ENCODE results near the gene SPINK14.

Gene SPINK14

GRCh38 chr5:148166550-148167283 is 1.6 kb upstream of the SPINK14 start:
- H3K27ac ChIP-seq, result no peak overlapping the region
- no peak for TF ChIP-seq ZFX (IDR thresholded peaks at IDR 0.05)
- TF ChIP-seq CTCF (conservative IDR thresholded peaks at IDR 0.05), result no peak; the same call in 1 of the 2 replicates

- H3K27ac ChIP-seq, result no peak overlapping the region
- TF ChIP-seq CTCF (conservative IDR thresholded peaks at IDR 0.05) (no peak), ZFX (IDR thresholded peaks at IDR 0.05) (no peak)
Observed at GRCh38 chr5:148172377-148172776, 4.0 kb downstream of the SPINK14 start.

GRCh38 chr5:148176480-148176879 is 8.1 kb downstream of the SPINK14 start:
- TF ChIP-seq CTCF (conservative IDR thresholded peaks at IDR 0.05), result no peak
- no peak for TF ChIP-seq ZFX (IDR thresholded peaks at IDR 0.05)
- no peak overlapping the region for H3K27ac ChIP-seq

GRCh38 chr5:148177207-148177606 is 8.9 kb downstream of the SPINK14 start:
- TF ChIP-seq ZFX (IDR thresholded peaks at IDR 0.05), result no peak
- no peak for TF ChIP-seq CTCF (conservative IDR thresholded peaks at IDR 0.05)
- no peak overlapping the region for H3K27ac ChIP-seq

- TF ChIP-seq CTCF (conservative IDR thresholded peaks at IDR 0.05) (peak; percentile 86), ZFX (IDR thresholded peaks at IDR 0.05) (no peak)
Observed at GRCh38 chr5:148179234-148179824, 11.0 kb downstream of the SPINK14 start.

GRCh38 chr5:148186248-148187003 is 18.1 kb downstream of the SPINK14 start:
- no peak overlapping the region for H3K27ac ChIP-seq
- no peak for TF ChIP-seq CTCF (conservative IDR thresholded peaks at IDR 0.05)
- TF ChIP-seq ZFX (IDR thresholded peaks at IDR 0.05), result no peak

More at GRCh38 chr5:148179234-148179824, 11.0 kb downstream of the SPINK14 start:
- H3K27ac ChIP-seq, result no peak overlapping the region

- TF ChIP-seq CTCF (conservative IDR thresholded peaks at IDR 0.05) (no peak), ZFX (IDR thresholded peaks at IDR 0.05) (no peak)
- H3K27ac ChIP-seq, result no peak overlapping the region
Observed at GRCh38 chr5:148191010-148191409, 22.7 kb downstream of the SPINK14 start.
